NCI-H748 (cell line): ENCODE data around the gene STON1.
A peak's percentile ranks its signal among the peaks of the same experiment; 100 is the strongest.
"Not testable (repeated sequence)": the region's sequence is repeated elsewhere in the genome, so short reads cannot be mapped to it uniquely, and the experiment has no call there.

Experiments
- DNase-seq: peaks from one replicate; lab custom pipeline; 2025; ENCODE audit not compliant: unreplicated experiment; lab: John Stamatoyannopoulos, UW

STON1 gene, protein sequence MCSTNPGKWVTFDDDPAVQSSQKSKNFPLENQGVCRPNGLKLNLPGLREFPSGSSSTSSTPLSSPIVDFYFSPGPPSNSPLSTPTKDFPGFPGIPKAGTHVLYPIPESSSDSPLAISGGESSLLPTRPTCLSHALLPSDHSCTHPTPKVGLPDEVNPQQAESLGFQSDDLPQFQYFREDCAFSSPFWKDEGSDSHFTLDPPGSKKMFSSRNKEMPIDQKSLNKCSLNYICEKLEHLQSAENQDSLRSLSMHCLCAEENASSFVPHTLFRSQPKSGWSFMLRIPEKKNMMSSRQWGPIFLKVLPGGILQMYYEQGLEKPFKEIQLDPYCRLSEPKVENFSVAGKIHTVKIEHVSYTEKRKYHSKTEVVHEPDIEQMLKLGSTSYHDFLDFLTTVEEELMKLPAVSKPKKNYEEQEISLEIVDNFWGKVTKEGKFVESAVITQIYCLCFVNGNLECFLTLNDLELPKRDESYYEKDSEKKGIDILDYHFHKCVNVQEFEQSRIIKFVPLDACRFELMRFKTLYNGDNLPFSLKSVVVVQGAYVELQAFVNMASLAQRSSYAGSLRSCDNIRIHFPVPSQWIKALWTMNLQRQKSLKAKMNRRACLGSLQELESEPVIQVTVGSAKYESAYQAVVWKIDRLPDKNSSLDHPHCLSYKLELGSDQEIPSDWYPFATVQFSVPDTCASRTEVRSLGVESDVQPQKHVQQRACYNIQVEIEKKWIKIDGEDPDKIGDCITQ

DNA sequence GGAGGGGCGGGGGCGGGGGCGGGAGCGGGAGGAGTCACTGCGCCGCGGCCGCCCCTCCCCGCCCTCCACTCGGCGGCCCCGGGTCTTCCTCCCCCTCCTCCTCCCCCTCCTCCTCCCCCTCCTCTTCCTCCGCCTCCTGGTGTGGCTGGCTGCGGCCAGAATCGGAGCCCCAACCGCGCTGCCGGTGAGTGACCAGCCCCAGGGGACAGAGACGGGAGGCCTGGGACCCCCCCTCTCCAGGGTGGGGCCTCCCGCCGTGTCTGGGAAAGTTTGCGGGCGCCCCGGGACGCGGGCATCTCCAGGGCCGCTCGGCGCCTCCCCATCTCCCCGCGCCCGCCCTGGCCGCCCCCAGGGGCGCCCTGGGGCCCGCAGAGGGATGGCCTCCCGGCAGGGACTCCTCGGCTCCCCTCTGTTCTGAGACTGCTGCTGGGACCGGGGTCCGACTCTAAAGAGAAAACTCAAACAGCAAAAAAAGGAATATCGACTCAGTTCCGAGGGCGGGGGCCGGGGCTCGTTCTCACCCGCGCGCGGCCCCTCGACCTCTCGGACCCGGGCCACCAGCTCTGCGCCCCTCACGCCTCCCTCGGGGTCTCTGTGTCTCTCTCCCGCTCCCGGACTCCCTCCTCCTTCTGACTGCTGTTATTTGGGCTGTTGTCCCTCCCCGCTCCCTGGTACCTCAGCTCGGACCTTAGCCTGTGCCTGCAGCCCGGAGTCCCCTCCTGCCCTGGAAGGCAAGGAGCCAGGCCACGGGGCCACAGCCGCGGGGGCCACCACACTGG is at the start of gene STON1:
STON1 (plus strand) TSS at position 122 of the 779 bp plus-strand sequence. CDS start 50,480 bp downstream, outside the sequence.
- peak; percentile 27 for DNase-seq

DNA sequence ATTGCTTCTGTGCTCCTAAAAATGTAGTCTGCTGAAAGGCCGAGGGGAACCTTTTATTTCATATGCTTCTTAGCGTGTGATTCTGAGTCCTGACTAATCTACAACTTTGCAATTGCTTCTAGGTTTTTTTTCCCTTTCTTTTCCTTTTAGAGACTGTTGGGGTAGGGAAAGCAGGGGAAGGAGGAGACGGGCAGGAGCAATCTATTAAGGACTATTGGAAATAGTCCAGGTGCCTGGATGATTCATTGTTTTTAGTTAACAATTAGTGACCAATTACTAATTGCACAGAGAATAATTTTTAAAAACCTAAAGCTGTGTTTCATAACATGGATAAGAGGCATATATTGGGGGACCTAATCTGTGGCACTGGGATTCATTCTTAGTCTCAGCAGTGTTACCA is 49.4 kb upstream of the STON1 start:
- DNase-seq: no peak

DNA sequence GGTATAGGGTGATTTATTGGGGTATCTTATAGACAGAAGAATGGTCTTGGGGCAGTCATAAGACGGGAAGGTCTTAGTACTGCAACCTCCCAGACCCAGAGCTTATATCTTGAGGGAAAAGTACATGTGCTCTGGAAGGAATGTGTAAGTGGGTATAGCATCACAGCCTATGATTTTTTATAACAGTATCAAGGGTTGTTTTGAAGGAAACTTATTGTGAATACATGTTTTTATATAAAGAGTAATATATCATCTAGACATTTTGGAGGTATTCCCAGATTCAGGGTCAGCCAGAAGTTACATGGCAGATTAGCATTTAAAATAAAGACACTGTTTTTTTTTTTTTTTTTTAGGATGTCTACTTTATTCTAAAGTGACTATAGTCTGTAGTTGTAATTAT is 47.6 kb upstream of the STON1 start:
- DNase-seq: no peak

DNA sequence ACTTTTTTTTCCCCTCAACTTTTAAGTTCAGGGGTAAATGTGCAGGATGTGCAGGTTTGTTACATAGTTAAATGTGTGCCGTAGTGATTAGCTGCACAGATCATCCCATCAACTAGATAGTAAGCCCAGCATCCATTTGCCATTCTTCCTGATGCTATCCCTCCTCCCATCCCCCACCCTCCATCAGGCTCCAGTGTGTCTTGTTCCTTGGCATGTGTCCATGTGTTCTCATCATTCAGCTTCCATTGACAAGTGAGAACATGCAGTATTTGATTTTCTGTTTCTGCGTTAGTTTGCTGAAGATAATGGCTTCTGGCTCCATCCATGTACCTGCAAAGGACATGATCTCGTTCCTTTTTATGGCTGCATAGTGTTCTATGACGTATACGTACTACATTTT is 47.2 kb upstream of the STON1 start:
- DNase-seq: peak; percentile 10

DNA sequence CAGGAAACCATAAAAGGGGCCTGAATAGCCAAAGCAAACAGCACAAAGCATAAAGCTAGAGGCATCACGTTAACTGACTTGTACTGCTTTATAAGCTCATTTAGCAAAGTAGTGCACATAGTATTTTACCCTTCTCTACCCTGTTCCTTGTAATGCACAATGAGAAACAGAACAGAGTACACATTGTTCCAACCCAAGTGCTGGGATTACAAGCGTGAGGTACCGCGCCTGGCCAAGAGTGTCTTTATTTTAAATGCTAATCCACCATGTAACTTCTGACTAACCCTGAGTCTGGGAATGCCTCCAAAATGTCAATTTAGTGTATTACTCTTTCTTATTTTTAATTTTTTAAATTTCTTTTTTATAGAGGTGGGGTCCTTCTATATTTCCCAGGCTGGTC is 46.4 kb upstream of the STON1 start:
- no peak for DNase-seq

DNA sequence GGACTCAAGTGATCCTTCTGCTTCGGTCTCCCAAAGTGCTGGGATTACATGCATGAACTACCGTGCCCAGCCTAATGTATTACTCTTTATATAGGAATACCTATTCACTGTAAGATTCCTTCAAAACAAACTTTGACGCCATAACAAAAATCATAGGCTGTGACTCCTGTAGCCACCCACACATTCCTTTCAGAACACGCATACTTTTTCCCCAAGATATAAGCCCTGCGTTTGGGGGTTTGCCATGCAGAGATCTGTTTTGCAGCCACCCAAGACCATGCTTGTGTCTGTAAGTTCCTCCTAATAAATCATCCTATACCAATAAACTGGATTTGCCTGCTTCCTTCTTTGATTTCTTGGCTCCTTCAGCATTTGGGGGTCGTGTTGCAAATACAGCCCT is 46.0 kb upstream of the STON1 start:
- no peak for DNase-seq

DNA sequence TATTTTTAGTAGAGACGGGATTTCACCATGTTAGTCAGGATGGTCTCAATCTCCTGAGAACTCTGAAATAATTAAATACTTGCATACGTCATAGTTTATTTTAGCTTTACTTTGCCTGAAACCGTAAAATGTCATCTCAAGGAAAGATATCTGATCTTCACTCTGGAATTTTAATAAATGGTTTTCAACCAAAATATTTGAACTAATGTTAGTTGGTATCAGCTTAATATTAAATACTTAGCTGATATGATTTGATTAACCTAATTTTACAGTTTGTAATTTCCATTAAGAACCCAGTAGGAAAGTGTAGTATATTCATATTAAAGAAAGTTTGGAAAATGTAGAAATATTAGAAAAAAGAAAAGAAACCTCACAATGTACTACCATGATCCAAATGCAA is 41.4 kb upstream of the STON1 start:
- no peak for DNase-seq

DNA sequence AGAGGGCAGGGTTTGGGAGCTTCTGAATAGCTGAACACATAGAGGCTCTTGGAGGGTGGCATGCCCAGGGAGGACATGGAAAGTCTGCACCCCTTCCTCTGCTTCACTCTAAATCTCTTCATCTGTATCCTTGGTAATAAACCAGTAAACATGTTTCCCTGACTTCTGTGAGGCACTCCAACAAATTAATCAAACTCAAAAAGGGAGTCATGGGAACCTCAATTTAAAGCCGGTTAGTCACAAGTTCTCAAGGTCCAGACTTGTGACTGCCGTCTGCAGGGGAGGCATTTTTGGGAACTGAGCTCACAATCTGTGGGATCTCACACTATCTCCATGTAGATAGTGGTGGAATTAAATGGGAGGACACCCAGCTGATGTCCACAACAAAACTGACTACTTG is 33.1 kb upstream of the STON1 start:
- DNase-seq: no peak

DNA sequence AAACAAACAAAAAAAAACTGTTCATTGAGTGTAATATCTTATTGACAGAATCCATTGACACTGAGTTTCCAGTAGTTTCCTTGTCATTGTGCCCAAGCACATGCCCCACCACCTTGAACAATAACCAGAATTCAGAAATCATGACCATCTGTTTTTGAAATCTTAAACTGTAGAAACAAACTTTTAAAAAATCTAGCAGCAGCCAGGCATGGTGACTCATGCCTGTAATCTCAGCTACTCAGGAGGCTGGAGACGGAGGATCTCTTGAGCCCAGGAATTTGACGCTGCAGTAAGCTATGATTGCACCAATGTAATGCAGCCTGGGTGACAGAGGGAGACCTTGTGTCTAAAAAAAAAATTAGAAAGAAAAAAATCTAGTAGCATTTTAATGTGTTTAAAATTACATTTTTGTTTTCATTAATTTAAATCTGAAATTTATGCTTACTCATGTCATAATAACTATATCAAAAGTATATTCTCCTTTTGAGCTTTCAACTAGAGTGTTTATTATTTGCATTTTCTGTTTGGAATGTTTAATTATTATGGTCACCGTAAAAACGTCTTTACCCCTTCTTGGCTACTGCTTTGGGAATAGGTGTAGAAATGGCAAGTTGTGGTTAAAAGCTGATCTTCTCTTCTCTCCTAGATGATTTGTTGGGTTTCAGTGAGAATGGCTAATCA is 25.2 kb upstream of the STON1 start:
- DNase-seq: no peak

DNA sequence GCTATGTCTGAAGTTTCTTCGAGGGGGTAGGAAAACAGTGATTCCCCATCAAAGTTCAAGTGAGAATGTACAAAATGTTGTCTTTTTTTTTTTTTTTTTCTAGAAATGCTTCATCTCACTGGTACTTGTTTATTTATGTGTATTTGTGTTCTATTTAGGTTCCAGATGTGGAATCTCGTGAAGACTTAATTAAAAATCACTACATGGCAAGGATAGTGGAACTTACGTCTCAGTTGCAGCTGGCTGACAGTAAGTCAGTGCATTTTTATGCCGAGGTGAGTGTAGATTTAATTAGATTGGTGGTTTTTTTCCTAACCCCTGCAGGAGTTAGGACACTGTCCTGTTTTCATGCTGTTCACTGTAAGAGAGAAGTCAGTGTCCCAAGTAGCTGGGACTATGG is 22.8 kb upstream of the STON1 start:
- DNase-seq: no peak

DNA sequence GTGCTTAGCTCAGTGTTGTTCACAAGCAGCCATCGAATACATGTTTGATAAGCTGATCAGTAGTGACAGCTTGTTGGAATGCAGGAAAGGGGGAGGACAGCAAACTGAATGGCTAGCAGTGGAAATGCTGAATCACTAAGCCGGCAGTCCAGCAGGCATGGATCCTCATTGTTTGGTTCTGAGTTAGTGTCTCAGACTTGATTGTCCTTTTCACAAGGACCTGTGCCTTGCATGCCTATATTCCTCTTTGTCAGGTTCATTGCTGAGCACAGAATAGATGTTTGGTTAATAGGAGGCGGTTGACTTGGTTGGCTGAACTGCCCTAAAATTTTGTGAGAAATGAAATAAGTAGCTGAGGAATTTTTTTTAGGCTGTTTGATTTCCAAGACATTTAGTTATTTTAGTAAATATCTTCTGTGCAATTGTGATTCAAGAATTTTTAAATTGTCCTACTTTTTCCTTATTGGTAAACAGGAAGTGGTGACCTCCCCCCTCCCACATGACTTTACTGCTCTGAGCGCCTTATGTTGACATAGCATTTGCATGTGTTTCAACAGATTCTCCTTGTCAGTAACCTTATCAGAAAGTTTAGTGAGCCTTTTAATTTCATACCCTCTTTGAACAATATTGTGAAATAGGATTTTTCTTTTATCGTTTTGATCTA is 21.4 kb upstream of the STON1 start:
- no peak for DNase-seq

DNA sequence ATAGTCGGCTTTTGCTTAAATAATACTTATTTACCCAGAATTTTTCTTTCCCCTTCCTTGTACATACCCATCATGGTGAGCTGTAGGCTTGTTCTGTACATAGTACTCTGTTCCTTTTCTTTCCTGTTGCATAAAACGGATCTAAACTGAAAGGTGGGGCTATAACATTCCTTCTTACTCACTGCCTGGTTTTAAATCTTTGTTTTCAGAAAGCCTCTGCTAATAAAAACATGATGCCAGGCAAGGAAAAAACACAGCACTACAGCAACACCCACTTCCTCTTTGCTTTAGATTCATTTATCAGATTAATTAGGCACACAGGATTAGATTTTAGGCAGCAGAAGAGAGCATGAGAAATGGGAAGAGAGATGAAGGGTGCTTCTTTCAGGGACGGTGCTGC is 19.6 kb upstream of the STON1 start:
- no peak for DNase-seq

DNA sequence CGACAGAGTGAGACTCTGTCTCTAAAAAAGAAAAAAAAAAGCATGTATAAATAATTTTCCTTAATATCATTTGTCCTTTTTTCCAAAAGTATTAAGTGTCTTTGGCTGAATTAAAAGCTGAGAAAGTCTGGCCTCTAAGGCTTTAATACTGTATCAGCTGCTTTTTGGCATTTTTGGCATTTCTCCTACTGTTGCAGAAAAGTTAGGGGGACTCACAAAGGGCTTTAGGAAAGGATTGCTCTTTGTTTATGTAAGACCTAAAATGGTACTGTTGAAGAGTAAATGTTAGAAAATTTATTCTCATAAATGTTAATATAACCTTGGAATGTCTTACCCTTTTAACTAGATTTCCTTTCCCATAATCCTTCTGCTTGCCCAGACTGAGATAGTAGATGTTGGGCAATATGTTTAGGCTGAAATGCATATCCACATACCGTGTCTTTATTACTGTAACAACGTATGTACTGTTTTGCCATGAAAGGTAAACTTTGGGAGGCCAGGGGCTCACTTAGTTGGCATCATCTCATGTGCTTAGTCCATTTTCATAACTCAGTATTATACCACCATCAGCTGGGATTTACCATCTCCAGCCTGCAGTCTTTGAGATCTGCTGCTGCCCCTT is 18.0 kb upstream of the STON1 start:
- DNase-seq: no peak

DNA sequence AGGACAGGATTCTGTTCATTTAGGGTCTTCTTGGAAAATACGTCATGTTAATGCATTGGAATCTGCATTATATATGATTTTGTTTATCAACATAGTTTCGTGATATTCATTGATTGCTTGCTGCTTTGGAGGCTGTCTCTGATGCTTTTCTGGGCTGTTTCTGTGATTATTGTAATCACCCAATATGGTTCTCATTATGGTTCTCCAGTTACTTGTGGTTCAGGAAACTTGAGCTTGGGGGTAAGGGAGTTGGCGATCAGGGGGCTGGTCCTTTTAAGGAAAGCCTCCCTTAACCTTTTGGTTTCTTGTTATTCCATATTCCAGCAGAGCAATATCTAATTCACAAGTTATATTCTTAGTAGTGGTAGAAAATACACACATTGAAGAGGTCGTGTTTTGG is 17.4 kb upstream of the STON1 start:
- no peak for DNase-seq

DNA sequence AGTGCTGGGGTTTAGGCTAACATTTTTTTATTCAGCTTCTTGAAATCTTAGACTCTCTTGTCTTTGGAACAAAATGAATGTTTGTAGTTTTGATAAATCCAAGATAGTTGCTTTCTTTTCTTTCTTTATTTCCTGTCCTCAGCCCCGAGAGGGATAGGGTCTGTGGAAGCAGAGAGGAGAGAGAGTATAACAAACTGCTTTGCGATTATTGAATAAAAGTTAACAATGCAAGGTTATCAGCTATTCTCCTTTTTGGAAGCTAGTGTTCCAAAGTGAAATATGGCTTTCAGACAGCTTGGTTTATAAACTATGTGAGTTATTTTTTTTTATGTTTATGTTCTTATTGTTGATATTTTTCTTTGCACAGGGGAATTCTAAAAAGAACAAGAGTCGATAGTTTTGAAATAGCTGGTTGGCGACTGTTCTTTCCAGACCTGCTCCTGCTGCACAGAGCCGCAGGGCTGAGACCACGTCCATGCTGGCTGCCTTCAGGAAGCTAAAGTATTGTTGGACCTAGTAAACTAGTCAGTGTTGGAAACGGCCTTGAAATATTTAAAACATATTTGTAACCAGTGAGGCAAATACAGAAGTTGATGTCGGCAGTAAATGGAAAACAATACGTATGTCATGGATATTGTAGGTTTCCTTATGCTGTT is 15.5 kb upstream of the STON1 start:
- DNase-seq: no peak

DNA sequence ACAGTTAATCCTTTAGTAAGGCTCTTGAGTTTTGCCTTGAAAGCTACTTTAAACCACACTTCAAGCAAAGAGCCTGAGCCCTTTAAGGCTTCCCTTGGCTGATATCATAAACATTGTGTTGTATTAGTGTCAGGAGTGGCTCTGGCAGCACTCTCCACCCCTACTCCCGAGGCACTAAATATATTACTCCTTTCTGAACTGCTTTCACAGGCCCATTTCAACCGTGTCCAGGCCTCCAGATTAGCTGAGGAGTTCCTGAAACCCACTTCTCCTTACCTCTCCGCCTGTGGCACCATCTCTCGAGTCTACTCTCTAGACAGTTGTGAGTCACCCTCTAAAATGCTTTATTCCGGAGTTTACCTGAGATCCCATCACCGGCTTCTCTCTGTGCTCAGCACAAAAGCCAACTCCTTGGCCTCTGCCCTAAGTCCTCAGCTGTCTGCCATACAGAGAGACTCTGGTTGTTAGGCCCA is 14.4 kb upstream of the STON1 start:
- no peak for DNase-seq

DNA sequence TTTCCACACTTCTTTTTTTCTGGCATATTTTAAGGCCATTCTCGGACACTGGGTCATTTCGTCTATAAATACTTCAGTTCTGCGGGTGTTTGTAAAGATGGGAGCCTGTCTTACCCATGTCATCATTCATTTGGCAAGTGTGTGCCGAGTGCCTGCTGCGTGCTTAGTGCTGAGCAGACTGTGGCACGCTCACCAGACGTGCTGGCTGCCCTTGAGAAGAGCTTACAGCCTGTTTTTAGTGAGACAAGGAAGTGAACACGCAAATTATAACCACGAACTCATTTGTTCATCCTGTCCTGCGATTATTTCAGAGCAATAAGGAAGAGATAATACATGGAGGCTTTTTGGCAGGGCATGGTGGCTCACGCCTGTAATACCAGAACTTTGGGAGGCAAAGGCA is 10.4 kb upstream of the STON1 start:
- no peak for DNase-seq

DNA sequence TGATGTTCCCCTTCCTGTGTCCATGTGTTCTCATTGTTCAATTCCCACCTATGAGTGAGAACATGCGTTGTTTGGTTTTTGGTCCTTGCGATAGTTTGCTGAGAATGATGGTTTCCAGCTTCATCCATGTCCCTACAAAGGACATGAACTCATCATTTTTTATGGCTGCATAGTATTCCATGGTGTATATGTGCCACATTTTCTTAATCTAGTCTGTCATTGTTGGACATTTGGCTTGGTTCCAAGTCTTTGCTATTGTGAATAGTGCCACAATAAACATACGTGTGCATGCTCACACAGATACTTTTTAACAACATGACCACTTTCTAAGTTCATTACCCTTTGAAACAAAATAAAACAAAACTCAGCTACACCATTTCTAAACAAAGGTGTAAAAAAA is 5.2 kb upstream of the STON1 start:
- not testable (repeated sequence) for DNase-seq

DNA sequence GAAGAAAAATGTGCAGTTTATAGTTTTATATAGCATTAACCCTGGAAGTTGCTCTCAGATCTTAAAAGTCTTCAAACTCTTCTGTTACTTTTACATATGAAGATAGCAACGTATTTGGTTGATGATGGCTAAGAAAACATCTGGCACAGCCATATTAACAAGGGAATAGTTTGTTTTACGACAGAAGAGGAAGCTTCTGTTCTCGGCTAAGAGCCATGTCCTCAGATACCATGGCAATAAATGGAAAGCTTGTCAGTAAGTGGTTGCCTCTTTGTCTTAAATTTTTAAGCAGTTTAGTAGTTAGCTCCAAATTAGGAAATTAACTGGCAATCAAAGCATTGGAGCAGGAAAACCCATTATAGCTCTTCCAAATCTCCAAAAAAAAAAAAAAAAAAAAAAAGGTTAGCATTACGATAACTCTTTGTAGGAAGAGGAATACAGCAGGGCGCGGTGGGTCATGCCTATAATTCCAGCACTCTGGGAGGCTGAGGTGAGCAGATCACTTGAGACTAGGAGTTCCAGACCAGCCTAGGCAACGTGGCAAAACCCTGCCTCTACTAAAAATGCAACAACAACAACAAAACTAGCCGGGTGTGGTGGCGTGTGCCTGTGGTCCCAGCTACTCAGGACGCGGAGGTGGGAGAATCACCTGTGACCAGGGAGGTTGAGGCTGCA is 4.5 kb upstream of the STON1 start:
- peak; percentile 1 for DNase-seq
